Transverse colon (tissue), 4 donors: Measurements from ENCODE around the gene PHF3. TPM values are rescaled to one million over a fixed set of nuclear protein-coding genes. Genes with fewer than 3 reads are reported as not detected.

ENCODE experiments used
- DNase-seq: peaks from one replicate; pipeline ENCODE4 v3.0.0-alpha.2; 2019
- H3K27ac ChIP-seq, 4 donors: fragments of 200-600 bp; sonication (generic); 2 replicates each; pipeline ENCODE4 v1.5.1; 2016 to 2018; ENCODE audit warnings: inconsistent platforms in 4 of 4
- H3K27me3 ChIP-seq: fragments of 200-600 bp; sonication (generic); 2 replicates; pipeline ENCODE4 v1.5.1; 2017; ENCODE audit warnings: inconsistent platforms
- H3K36me3 ChIP-seq, 4 donors: fragments of 200-600 bp; sonication (generic); 2 replicates each; pipeline ENCODE4 v1.5.1; 2017 to 2019; ENCODE audit warnings: inconsistent platforms in 4 of 4
- H3K4me1 ChIP-seq, 4 donors: fragments of 200-600 bp; sonication (generic); 2 replicates each; pipeline ENCODE4 v1.5.1; 2017 to 2020; ENCODE audit warnings: inconsistent platforms in 4 of 4
- H3K4me3 ChIP-seq, 4 donors: fragments of 200-600 bp; sonication (generic); 1 replicate in 1 of 4; 2 replicates in 3 of 4; pipeline versions ENCODE4 v1.5.1 to v1.6.1; 2017 to 2019; ENCODE audit warnings: inconsistent platforms in 4 of 4
- H3K9me3 ChIP-seq, 2 donors: fragments of 200-600 bp; sonication (generic); 2 replicates each; pipeline ENCODE4 v1.5.1; 2017 to 2019; ENCODE audit warnings: inconsistent platforms in 2 of 2
- EP300 ChIP-seq: sonication (generic); formaldehyde crosslinking; IDR thresholded peaks from one replicate; pipeline ENCODE4 v1.6.1; 2017; ENCODE audit warnings: antibody characterized with exemption, low read depth
- POLR2A ChIP-seq: fragments of 450-650 bp; IDR thresholded peaks from one replicate; pipeline ENCODE4 v1.6.1; 2016; ENCODE audit warnings: antibody characterized with exemption, mild to moderate bottlenecking, moderate library complexity
- POLR2AphosphoS5 ChIP-seq, 3 donors: sonication (generic); formaldehyde crosslinking; IDR thresholded peaks; one replicate each; pipeline ENCODE4 v1.6.1; 2016; ENCODE audit warnings: antibody characterized with exemption in 3 of 3
- WGBS, 2 donors: methylation state at CpG; one replicate each; pipeline ENCODE4 v1.1.5; 2018; ENCODE audit warnings: low coverage in 1 of 2; 5-methylcytosine and 5-hydroxymethylcytosine counted together
- in situ Hi-C, 4 donors: fragments of 200-750 bp; cut with MboI; loops; one replicate each; pipeline versions ENCODE4 v1.15.0 to v1.15.1; 2017; ENCODE audit warnings: low sequenced_read_pairs in 3 of 4, low pct_ligation_motif_present in 1 of 4, low pct_unique_long_range_greater_than_20kb in 1 of 4
- intact Hi-C: fragments of 100-400 bp; cut with DNase I; formaldehyde crosslinking; loops from one replicate; pipeline ENCODE4 v1.15.1; 2023; ENCODE audit warnings: low total_unique reads
- total RNA-seq, 4 donors: library from RNA; depleted of rRNA; stranded (reverse); fragments of >200 nt; gene quantifications; one replicate each; pipeline ENCODE4 v1.1.0, GENCODE V29; 2016
- TF ChIP-seq, protein P1 (sequence below), 5 experiments: fragments of 200-600 bp in 3 of 5; fragments of 450-650 bp in 2 of 5; sonication (generic) in 3 of 5; IDR thresholded peaks; 1 replicate in 2 of 5; 2 replicates in 3 of 5; pipeline ENCODE4 v1.5.1; 2016 to 2017; ENCODE audit warnings: antibody characterized with exemption in 5 of 5, inconsistent platforms in 3 of 5, mild to moderate bottlenecking in 2 of 5, moderate library complexity in 1 of 5

PHF3 gene
- total RNA-seq, 4 donors from 2014 or later, result 49.4 to 94.8 (median 68.9) TPM

DNA sequence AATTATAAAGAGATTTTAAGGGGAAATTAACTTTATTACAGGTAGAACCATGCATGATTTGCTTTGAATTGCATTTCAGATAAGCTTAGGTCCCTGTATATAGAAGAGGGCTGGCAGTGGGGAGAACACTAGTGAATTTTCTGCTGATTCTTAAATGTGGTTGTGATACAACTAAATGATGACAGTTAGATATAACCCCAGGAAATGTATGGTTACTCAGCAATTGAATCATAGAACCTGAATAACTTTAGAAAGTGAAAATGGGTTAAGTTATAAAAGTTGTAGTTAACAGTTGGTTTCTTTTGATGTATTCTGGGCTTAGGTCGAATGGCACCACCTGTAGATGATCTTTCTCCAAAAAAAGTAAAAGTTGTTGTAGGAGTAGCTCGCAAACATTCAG is 70.1 kb downstream of the PHF3 start:
- Histone ChIP-seq H3K4me3 (no peak overlapping the region), H3K36me3 (peaks cover 0 to 78% (median 18%) of the 10 kb centered on the region in 4 donors), H3K27me3 (no peaks in the 10 kb centered on the region), H3K27ac (no peak overlapping the region), H3K4me1 (peaks cover 0 to 8% (median 0%) of the 10 kb centered on the region in 4 donors), H3K9me3 (no peaks in the 10 kb centered on the region)
- 66 to 83% methylated on average over 2 of the region's 2 CpGs for WGBS, 2 donors
- intact Hi-C loops (no loop called here), in situ Hi-C loops (no loop called here)
- TF ChIP-seq, protein P1, sequence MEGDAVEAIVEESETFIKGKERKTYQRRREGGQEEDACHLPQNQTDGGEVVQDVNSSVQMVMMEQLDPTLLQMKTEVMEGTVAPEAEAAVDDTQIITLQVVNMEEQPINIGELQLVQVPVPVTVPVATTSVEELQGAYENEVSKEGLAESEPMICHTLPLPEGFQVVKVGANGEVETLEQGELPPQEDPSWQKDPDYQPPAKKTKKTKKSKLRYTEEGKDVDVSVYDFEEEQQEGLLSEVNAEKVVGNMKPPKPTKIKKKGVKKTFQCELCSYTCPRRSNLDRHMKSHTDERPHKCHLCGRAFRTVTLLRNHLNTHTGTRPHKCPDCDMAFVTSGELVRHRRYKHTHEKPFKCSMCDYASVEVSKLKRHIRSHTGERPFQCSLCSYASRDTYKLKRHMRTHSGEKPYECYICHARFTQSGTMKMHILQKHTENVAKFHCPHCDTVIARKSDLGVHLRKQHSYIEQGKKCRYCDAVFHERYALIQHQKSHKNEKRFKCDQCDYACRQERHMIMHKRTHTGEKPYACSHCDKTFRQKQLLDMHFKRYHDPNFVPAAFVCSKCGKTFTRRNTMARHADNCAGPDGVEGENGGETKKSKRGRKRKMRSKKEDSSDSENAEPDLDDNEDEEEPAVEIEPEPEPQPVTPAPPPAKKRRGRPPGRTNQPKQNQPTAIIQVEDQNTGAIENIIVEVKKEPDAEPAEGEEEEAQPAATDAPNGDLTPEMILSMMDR (IDR thresholded peaks at IDR 0.05), result no peak
- TF ChIP-seq POLR2AphosphoS5 (IDR thresholded peaks at IDR 0.05) (no peak), EP300 (no peak), POLR2A (no peak)
- DNase-seq, result no peak

DNA sequence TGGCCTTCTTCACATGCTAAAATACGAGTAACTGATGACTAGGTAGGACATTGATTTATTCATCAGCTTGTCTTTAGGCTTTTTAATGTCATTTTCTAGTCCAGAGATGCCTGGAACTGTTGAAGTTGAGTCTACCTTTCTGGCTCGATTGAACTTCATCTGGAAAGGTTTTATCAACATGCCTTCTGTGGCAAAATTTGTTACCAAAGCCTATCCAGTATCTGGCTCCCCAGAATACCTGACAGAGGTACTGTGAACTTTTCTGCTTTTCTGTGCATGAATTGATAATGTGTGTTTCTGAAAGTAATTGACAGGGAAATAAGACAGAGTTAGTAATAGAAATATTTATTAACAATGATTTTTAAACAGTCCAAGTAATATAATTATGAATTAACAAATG is 71.0 kb downstream of the PHF3 start:
- no peak overlapping the region for H3K4me3 ChIP-seq
- intact Hi-C loops (no loop called here), in situ Hi-C loops (no loop called here)
- TF ChIP-seq POLR2A, result no peak
- TF ChIP-seq EP300, result no peak
- no peak for TF ChIP-seq POLR2AphosphoS5 (IDR thresholded peaks at IDR 0.05)
- TF ChIP-seq, protein P1 (IDR thresholded peaks at IDR 0.05), result no peak
- peaks cover 0 to 8% (median 0%) of the 10 kb centered on the region in 4 donors for H3K4me1 ChIP-seq
- no peaks in the 10 kb centered on the region for H3K27me3 ChIP-seq
- H3K9me3 ChIP-seq, result no peaks in the 10 kb centered on the region
- H3K27ac ChIP-seq, result no peak overlapping the region
- WGBS, 2 donors, result 54 to 75% methylated on average over 2 of the region's 2 CpGs
- DNase-seq, result no peak
- peaks cover 0 to 80% (median 21%) of the 10 kb centered on the region in 4 donors for H3K36me3 ChIP-seq

- Histone ChIP-seq H3K9me3 (no peaks in the 10 kb centered on the region), H3K36me3 (peaks cover 0 to 81% (median 29%) of the 10 kb centered on the region in 4 donors), H3K27me3 (no peaks in the 10 kb centered on the region), H3K4me1 (peaks cover 0 to 8% (median 0%) of the 10 kb centered on the region in 4 donors), H3K27ac (no peak overlapping the region), H3K4me3 (no peak overlapping the region)
- intact Hi-C loops (no loop called here), in situ Hi-C loops (no loop called here)
- DNase-seq, result no peak
- 76 to 85% methylated on average over 1 of the region's 1 CpG for WGBS, 2 donors
- TF ChIP-seq POLR2A, result no peak
- TF ChIP-seq, protein P1 (IDR thresholded peaks at IDR 0.05), result no peak
- no peak for TF ChIP-seq POLR2AphosphoS5 (IDR thresholded peaks at IDR 0.05)
- TF ChIP-seq EP300, result no peak
Measured at GRCh38 chr6:63708631-63709030, 73.0 kb downstream of the PHF3 start.

- Histone ChIP-seq H3K27me3 (no peaks in the 10 kb centered on the region), H3K4me1 (peaks cover 0 to 8% (median 0%) of the 10 kb centered on the region in 4 donors), H3K27ac (no peak overlapping the region), H3K9me3 (no peaks in the 10 kb centered on the region), H3K4me3 (no peak overlapping the region), H3K36me3 (peaks cover 0 to 80% (median 27%) of the 10 kb centered on the region in 4 donors)
- intact Hi-C loops, result no loop called here
- in situ Hi-C loops, result no loop called here
- DNase-seq, result no peak
- TF ChIP-seq POLR2A (no peak), EP300 (no peak), POLR2AphosphoS5 (IDR thresholded peaks at IDR 0.05) (no peak)
- TF ChIP-seq, protein P1 (IDR thresholded peaks at IDR 0.05), result no peak
Measured at GRCh38 chr6:63709148-63709547, 73.5 kb downstream of the PHF3 start.
